C4-2B (cell line): Measurements from ENCODE around the gene TMEM52B.

ENCODE experiments used
- H3K27ac ChIP-seq: fragments of 450-650 bp; 2 replicates; pipeline ENCODE4 v1.5.1; 2017
- CTCF ChIP-seq: fragments of 450-650 bp; conservative IDR thresholded peaks from 2 replicates; pipeline ENCODE4 v1.5.1; 2017; ENCODE audit warnings: mild to moderate bottlenecking
- ZFX ChIP-seq: fragments of 450-650 bp; IDR thresholded peaks from 2 replicates; pipeline ENCODE4 v1.6.1; 2017

TMEM52B gene

GRCh38 chr12:10178821-10179220 lies at the start of gene TMEM52B:
TMEM52B (plus strand) TSS chr12:10179032; CDS start chr12:10179575, 543 bp downstream.
- TF ChIP-seq ZFX, result no peak
- no peak for TF ChIP-seq CTCF
- no peak within 1 kb of the TSS for H3K27ac ChIP-seq

- peak within 1 kb of the TSS; percentile 39 for H3K27ac ChIP-seq
- TF ChIP-seq CTCF, result no peak
- no peak for TF ChIP-seq ZFX
Observed at GRCh38 chr12:10130042-10130441, 48.8 kb upstream of the TMEM52B start, which contains the start of gene CLEC7A. CLEC7A (minus strand) TSS chr12:10130199; CDS start chr12:10130082, 117 bp downstream.

- peak overlapping the region; percentile 42; the same call in 1 of the 2 replicates for H3K27ac ChIP-seq
- TF ChIP-seq CTCF (no peak), ZFX (no peak)
Observed at GRCh38 chr12:10131111-10131690, 47.6 kb upstream of the TMEM52B start.

GRCh38 chr12:10132850-10133370 lies 45.9 kb upstream of the TMEM52B start:
- H3K27ac ChIP-seq, result no peak overlapping the region

GRCh38 chr12:10135126-10135525 lies 43.7 kb upstream of the TMEM52B start:
- TF ChIP-seq ZFX (no peak), CTCF (no peak)
- no peak overlapping the region for H3K27ac ChIP-seq

More at GRCh38 chr12:10132850-10133370, 45.9 kb upstream of the TMEM52B start:
- TF ChIP-seq ZFX (no peak), CTCF (no peak)

GRCh38 chr12:10136637-10137205 lies 42.1 kb upstream of the TMEM52B start:
- no peak for TF ChIP-seq ZFX
- no peak for TF ChIP-seq CTCF
- H3K27ac ChIP-seq, result no peak overlapping the region

- no peak overlapping the region for H3K27ac ChIP-seq
- TF ChIP-seq ZFX, result no peak
- peak; percentile 72 for TF ChIP-seq CTCF
Observed at GRCh38 chr12:10140001-10140400, 38.8 kb upstream of the TMEM52B start.
